Esophagus mucosa (tissue), 1 donor: ENCODE measurements around the gene OR10A2. TPM values are rescaled to one million over a fixed set of nuclear protein-coding genes. Genes with fewer than 3 reads are reported as not detected.
A peak's percentile ranks its signal among the peaks of the same experiment; 100 is the strongest.
"Not testable (repeated sequence)": the region's sequence is repeated elsewhere in the genome, so short reads cannot be mapped to it uniquely, and the experiment has no call there.

ENCODE experiments used
- ATAC-seq: fragments of 200-7000 bp; cut with Tn5 transposase; one replicate; pipeline ENCODE4 v1.9.1; 2020
- total RNA-seq: library from RNA; stranded (reverse); gene quantifications from one replicate; pipeline ENCODE4 v1.2.4, GENCODE V29; 2023
- donor health status: DM: yes; HTN: yes; CAD: no.

Gene OR10A2, protein sequence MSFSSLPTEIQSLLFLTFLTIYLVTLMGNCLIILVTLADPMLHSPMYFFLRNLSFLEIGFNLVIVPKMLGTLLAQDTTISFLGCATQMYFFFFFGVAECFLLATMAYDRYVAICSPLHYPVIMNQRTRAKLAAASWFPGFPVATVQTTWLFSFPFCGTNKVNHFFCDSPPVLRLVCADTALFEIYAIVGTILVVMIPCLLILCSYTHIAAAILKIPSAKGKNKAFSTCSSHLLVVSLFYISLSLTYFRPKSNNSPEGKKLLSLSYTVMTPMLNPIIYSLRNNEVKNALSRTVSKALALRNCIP
- total RNA-seq, result not detected

DNA sequence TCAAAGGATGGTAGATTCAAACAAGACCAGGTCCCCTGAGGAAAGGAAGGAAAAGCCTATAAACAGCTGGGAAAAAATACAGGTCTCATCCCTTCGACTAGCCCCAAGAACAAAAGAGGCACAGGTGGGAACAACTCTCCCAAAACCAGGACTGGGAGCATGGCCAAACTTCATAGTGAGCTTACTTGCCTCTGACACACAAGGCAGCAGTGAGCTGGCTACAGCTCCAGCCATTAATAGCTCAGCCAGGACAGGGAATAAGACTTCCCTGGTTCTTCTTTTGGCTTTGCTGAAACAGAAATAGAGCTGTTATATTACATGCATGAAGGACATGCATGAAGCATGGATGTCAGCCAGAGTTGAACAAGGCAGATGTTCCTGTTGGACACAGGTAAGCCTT is at the start of gene OR10A2:
OR10A2 (plus strand) TSS at position 97 of the 400 bp plus-strand sequence. CDS start 6,698 bp downstream, outside the sequence.
- ATAC-seq, result no peak

DNA sequence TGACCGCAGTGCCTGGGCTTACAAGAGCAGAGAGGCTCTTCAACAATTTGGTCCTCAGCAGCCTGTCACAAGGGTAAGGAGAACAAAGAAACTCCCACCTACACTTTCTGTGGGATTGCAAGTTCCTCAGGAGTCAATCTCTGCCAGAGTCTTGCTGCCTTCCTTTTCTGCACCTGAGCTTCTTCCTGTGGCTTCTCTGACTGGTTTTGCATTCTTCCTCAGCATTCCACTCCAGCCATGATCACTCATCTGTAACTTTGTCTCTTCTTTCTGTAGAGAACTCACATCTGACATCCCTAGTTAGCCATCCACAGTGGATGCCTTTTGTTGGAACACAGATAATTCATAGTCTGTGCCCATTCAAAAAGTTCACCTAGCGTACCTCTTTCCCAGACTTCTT is 49.2 kb upstream of the OR10A2 start:
- no peak for ATAC-seq

DNA sequence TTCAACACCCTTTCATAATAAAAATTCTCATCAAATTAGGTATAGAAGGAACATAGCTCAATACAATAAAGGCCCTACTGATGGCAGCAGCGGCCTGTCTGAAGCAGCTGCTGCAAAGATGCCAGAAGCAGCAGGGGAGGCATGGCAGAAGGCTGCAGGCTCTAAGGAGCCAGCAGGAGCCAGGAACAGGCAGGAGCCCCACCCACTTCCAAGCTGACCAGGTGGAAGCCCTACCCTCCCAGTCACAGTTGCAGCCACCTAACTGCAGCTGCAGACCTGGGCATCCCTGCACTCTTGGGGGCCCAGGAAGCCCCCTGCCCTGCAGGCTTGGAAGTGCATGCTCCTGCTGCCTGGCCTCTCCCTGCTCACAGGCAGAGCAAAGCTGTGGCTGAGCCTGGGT is 45.2 kb upstream of the OR10A2 start:
- ATAC-seq, result no peak

GRCh38 chr11:6818967-6819366 is 43.9 kb upstream of the OR10A2 start:
- ATAC-seq, result no peak

DNA sequence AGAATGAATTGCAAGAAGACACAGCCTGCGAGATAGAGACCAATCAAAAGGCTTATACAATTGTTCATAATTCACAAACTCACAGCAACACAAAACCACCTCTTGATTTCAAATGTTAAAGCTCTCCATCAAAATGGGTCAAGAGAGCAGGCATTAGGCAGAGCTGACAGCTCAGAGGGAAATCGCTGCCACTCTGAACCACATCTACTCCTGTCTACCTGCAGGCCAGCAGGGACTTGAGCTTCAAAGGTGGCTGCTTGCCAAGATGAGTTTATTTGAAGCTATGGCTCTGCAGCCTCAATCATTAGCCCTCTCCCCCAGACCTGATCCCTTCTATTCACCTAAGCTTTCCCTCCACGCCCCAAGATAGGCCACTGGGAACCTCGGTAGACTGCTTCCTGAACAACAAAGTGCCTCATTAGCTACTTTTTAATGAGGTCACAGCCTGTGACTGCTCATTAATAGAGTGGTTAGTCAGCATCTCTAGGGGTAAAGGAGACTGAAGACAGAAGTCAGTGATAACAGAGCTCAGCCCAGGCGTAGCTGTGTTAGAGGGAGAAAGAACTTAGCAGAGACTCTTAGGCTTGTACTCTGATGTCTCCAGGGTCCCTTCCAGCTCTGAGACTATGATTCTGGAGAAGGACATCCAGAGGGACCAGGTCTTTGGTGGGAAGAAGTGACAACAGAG is 38.6 kb upstream of the OR10A2 start:
- ATAC-seq, result no peak

DNA sequence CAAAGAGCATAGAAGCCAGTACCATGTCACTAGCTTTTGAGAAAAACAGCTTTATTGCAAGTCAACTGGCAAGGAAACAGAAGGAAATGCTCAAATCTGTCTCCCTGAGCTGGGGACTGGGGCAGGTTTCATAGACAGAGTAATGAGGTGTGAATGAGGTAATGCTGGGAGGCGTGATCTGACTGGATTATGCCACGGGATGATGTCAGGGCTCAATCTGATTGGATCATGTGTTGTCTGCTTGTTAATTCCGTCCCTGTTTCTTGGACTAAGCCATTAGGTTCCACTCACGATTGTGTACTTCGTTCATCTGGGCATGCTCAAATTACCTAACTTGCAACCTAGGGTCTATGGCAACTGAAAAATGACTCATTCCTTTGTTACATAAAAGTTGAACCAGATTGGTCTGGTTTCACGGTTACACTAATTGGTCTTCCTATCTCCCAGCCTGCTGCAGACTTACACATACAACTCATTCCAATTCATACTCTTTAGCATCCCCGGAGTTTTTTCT is 37.6 kb upstream of the OR10A2 start:
- no peak for ATAC-seq

- ATAC-seq, result no peak
Measured at GRCh38 chr11:6828103-6828502, 34.8 kb upstream of the OR10A2 start.

- ATAC-seq, result no peak
Measured at GRCh38 chr11:6833356-6833755, 29.5 kb upstream of the OR10A2 start.

DNA sequence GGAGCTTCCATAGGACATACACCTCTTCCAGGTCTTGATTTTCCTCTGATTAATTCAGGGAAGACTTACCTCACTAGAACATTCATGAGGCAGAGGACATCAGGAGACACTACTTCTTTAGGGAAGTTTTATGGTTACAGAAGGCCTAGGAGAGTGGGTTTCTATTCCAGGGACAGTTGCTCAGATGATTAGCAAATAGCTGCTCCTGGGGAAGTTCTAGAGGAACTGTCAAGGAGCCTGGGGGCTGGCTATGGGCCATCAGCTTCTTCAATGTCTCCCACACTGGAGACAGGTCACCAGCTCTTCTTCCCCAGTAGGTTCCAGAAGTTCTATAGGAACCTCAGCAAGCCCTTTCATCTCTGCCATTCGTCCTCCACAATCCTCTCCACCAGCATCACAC is 28.8 kb upstream of the OR10A2 start:
- no peak for ATAC-seq

DNA sequence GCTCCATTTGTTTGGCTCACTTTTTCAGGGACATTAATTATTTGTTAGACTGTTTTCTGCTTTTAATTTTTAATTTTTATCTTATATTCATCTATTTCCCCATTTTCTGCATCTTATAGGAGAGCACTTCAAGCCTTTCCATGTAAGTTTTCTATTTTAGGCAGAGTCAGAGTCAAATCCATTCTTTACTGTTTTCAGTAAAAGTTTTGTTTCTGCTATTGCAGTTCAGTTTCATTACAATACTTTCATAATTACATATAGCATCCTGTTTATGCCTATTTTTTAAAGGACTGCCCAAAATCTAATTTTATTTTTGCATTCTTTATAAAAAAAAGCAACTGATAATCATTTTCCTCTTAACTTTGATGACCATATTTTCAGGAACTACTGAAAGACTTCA is 21.2 kb upstream of the OR10A2 start:
- no peak for ATAC-seq

DNA sequence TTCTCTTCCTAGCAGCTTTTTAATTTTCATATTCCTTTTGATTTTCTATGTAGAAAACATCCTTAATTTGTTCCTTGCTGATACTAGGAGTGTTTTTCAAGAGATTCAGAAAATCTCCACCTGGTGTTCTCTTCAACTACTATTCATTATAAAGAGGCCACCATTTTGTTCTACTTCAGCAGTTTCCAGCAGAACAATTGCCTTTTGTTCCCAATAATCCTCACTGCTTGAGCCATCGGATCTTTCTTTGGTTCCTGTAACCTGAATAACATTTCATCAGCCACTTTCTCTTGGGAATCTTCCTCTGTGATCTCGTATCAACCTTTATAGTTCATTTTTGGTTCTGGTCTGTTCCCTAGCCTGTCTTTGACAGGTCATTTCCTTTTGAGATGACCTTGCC is 19.2 kb upstream of the OR10A2 start:
- ATAC-seq, result no peak

DNA sequence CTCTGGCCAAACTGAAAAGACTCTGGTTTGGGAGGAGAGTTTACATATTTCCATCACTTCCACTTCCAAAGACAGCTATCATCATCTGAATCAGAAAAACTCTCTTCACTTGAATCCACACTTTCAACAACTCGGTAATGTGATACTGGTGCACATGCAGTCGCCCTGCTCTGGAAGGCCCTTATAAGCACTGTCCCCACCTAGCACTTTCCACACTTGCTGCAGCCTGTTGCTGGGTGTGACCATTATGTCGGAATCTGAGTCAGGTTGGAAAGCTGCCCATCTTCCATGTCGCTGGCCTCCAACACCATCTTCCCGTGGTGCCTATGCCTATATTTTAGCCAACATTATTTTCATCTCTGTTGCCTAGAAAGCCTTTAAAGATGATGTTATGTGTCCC is 18.5 kb upstream of the OR10A2 start:
- ATAC-seq, result no peak

GRCh38 chr11:6845383-6845782 is 17.5 kb upstream of the OR10A2 start, which contains the start of gene OR10A5:
Gene OR10A5, plus strand, starts transcription at chr11:6845683. Its CDS starts 0 bp downstream, at chr11:6845683.
- no peak for ATAC-seq

- no peak for ATAC-seq
Measured at GRCh38 chr11:6850526-6850925, 12.3 kb upstream of the OR10A2 start.

- not testable (repeated sequence) for ATAC-seq
Measured at GRCh38 chr11:6854801-6855200, 8.1 kb upstream of the OR10A2 start.

- ATAC-seq, result peak; percentile 60
Measured at GRCh38 chr11:6855971-6856541, 6.8 kb upstream of the OR10A2 start.

- ATAC-seq, result peak; percentile 45
Measured at GRCh38 chr11:6856871-6857270, 6.0 kb upstream of the OR10A2 start.

GRCh38 chr11:6864438-6864837 is 1.6 kb downstream of the OR10A2 start:
- no peak for ATAC-seq

- no peak for ATAC-seq
Measured at GRCh38 chr11:6871278-6871677, 8.4 kb downstream of the OR10A2 start.

- no peak for ATAC-seq
Measured at GRCh38 chr11:6875761-6876160, 12.9 kb downstream of the OR10A2 start.

DNA sequence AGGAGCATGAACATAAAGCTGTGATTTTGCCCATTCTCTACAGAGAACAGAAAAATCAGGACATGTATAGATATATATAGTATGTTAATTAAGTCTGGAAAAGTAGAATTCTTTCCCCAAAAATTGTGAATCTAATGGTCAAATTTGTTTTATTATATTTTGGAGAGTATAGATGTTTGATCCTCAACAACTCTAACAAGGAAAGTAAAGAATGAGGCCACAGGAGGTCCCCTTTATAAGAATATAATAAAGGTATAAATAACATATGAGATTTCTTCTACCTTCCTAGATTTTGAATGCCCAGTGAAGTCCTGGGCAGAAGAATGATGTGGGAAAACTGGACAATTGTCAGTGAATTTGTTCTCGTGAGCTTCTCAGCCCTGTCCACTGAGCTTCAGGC is 13.5 kb downstream of the OR10A2 start, which contains the start of gene OR10A4:
OR10A4 (plus strand) TSS at position 301 of the 400 bp plus-strand sequence; CDS start at position 324, 23 bp downstream.
- no peak for ATAC-seq

DNA sequence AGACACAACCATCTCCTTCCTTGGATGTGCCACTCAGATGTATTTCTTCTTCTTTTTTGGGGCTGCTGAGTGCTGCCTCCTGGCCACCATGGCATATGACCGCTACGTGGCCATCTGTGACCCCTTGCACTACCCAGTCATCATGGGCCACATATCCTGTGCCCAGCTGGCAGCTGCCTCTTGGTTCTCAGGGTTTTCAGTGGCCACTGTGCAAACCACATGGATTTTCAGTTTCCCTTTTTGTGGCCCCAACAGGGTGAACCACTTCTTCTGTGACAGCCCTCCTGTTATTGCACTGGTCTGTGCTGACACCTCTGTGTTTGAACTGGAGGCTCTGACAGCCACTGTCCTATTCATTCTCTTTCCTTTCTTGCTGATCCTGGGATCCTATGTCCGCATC is 14.1 kb downstream of the OR10A2 start:
- no peak for ATAC-seq

DNA sequence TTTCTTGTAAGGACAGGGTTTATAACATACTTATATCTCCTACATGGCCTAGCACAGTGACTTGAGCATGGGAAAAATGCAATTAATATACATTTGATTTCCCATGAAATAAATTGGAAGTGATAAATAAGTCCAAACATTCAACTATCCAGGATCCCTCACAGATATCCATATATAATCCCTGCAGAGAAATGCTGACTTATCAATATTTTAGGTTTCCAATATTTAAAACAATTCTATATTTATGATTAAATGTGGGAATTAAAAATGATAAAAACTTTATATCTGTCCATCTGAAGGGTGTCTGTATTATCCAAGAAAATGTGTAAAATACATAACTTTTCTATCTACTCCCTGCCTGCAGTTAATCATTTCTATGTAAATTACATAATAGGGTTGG is 19.9 kb downstream of the OR10A2 start:
- ATAC-seq, result no peak

DNA sequence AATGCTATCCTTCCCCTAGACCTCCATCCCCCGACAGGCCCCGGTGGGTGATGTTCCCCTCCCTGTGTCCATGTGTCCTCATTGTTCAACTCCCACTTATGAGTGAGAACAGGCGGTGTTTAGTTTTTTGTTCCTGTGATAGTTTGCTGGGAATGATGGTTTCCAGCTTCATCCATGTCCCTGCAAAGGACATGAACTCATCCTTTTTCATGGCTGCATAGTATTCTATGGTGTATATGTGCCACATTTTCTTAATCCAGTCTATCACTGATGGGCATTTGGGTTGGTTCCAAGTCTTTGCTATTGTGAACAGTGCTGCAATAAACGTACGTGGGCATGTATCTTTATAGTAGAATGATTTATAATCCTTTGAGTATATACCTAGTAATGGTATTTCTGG is 24.9 kb downstream of the OR10A2 start:
- ATAC-seq, result not testable (repeated sequence)
